Stimulated activated CD8-positive, alpha-beta memory T cell treated with anti-CD3 and anti-CD28 coated beads, Interleukin-15, amount 100 ng/mL, for 24 hours (primary cell): ENCODE measurements around the gene PRDM9.
"Not testable (repeated sequence)": the region's sequence is repeated elsewhere in the genome, so short reads cannot be mapped to it uniquely, and the experiment has no call there.

Experiments used
- DNase-seq: peaks from one replicate; pipeline ENCODE4 v3.0.0-alpha.2; 2020; ENCODE audit warnings: low read depth

Gene PRDM9

DNA sequence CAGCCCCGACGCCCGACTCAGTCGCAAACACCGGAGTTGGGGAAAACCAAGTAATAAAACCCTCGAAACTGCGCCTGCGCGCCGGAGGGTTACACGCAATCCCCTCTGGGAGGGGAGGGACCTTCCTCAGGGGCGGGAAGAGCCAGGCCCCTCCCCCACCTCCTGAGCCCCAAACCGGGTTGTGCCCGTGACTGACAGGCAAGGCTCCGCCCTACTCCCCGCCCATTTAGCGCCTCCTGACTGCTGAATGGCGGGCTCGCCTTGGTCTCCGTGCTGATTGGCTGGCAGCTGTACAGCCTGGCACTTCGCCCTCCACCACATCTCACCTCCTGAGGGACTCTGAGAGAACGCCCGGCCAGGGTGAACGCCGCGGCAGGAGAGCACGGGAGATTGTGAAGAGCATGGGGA, at the start of gene PRDM9:
Gene PRDM9 (plus strand): TSS at position 332 of the 408 bp plus-strand sequence. CDS start 1,425 bp downstream, outside the sequence.
- DNase-seq: no peak

GRCh38 chr5:23457780-23458179, 49.6 kb upstream of the PRDM9 start:
- no peak for DNase-seq

DNA sequence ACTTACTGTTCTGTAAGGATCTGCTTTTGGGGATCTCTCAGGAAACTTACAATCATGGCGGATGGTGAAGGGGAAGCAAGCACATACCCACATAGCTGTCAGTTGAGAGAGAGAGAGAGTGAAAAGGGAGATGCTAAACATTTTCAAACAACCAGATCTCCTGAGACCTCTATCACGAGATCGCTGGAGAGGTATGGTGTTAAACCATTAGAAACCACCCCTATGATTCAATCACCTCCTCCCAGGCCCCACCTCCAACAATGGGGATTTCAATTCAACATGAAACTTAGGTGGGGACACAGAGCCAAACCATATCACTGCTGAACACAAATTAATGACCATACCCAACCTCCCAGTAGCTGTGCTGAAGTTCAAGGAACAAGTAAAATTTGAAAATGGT, 48.2 kb upstream of the PRDM9 start:
- DNase-seq: no peak

DNA sequence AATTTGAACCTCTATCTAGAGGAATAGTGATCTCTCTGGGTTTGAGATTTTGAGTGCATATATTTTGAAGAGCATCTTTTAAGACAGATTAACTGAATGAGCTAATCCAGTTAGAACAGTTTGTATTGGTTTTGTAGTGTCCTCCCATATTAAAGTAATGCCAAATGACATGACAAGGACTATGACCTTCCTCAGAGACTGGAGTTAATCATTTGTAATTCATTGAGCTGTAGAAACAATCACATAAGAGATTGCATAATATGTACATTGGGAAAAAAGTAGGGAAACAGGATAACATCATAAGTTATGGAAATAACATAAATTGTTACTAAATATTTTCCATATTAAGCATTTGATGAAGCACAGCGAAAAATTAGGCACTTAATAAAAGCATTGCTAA, 45.8 kb upstream of the PRDM9 start:
- no peak for DNase-seq

DNA sequence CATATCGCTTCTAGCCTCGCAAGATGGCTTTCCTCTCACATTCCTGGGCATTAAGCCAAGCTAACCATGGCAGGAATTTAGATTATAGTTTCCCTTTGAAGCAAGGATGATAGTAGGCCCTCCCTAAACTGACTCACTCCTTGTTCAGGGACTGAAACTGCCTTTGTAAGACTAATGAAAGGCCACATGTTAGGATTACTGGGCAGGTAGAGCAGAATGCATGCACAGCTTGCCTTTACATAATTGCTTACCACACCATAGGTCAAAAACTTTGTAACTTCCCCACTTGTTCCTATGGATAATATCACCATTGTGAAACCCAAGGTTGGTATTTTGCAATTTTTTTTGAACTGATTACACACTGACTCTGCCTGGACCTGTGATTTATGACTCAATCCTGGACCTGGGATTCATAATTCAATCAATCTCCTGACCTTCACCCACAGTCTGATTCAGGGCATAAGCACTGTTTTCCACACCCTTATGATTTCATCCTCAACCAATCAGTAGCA, 41.0 kb upstream of the PRDM9 start:
- DNase-seq: no peak

- no peak for DNase-seq
Measured at GRCh38 chr5:23468658-23469057, 38.8 kb upstream of the PRDM9 start.

DNA sequence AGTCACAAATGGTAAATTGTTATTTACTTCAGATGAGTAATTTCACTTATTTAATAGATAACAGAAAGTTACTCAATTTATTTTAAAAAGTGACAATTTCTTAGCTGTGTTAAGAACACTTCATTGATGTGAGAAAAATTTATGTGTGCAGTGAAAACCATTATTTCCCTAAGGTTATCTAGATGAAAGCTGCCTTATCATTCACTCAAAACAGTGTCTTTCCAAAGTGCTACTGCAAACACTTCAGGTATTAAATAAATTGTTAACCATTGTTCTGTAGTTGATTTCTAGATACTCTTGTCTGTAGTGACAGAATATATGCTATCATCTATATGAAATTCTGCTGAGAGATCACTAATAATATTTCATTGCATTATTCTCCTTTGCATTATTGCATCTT, 33.5 kb upstream of the PRDM9 start:
- no peak for DNase-seq

DNA sequence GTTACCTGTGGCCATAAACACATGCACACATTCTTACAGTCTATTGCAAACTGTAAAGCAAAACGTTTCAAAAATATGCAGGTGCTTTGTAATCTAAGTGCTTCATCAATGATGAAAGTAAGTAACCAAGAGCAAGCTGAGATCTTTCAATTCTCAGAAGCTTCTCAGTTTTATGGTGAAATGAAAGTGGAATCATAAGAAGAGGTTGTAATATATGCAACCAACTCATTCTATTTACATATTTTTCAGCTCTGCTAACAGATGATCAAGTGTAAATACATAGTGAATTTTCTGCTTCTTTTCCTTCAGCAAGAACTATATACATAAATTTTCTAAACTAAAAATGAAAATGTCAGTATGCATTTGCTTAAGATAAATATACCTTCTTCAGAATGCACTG, 33.1 kb upstream of the PRDM9 start:
- no peak for DNase-seq

- DNase-seq: no peak
Measured at GRCh38 chr5:23476580-23476979, 30.8 kb upstream of the PRDM9 start.

GRCh38 chr5:23482642-23483041, 24.8 kb upstream of the PRDM9 start:
- no peak for DNase-seq

- no peak for DNase-seq
Measured at GRCh38 chr5:23483090-23483489, 24.3 kb upstream of the PRDM9 start.

DNA sequence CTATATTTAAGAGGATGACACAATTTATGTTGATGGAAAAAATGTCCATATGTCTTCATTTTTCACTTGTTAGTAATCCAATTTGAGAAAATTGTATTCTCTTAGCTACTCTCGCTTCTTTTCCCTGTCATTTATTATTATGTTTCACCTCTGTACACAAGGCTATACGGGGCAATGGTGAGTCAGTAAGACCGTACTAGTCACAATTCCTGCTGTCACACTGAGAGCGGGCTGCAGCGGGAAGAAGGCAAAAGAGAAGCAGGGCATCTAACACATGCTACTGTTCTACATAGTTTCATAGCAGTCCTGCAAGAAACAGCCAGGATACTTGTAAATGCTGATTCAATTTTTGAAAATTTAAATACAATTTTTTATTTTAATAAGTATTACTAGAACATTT, 23.3 kb upstream of the PRDM9 start:
- DNase-seq: no peak

GRCh38 chr5:23486227-23486626, 21.2 kb upstream of the PRDM9 start:
- DNase-seq: not testable (repeated sequence)

DNA sequence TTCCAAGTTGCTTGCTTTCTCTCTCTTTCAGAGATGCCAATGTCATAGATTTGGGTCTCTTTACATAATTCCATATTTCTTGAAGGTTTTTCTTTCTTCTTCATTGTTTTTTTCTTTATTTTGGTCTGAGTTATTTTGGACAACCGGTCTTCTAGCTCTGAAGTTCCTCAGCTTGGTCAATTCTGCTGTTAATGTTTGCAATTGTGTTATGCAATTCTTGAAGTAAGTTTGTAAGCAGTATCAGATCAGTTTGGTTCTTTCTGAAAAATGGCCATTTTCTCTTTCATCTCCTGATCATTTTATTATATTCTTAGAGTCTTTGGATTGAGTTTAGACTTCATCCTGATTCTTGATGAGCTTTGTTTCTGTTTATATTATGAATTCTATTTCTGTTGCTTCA, 16.4 kb upstream of the PRDM9 start:
- DNase-seq: no peak

- DNase-seq: no peak
Measured at GRCh38 chr5:23494558-23494957, 12.9 kb upstream of the PRDM9 start.

GRCh38 chr5:23496576-23496975, 10.8 kb upstream of the PRDM9 start:
- DNase-seq: no peak

- DNase-seq: no peak
Measured at GRCh38 chr5:23506329-23507236, 826 bp upstream of the PRDM9 start.

- DNase-seq: not testable (repeated sequence)
Measured at GRCh38 chr5:23510434-23510833, 3.0 kb downstream of the PRDM9 start.

DNA sequence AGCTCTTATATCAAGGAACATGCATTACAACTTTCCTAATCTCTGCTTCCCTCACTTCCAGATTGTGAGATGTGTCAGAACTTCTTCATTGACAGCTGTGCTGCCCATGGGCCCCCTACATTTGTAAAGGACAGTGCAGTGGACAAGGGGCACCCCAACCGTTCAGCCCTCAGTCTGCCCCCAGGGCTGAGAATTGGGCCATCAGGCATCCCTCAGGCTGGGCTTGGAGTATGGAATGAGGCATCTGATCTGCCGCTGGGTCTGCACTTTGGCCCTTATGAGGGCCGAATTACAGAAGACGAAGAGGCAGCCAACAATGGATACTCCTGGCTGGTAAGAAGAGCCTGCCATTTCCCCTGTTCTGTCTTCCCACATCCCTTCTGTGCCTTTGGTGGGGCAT, 15.1 kb downstream of the PRDM9 start:
- no peak for DNase-seq

GRCh38 chr5:23523031-23523430, 15.6 kb downstream of the PRDM9 start:
- no peak for DNase-seq

GRCh38 chr5:23523998-23524397, 16.6 kb downstream of the PRDM9 start:
- no peak for DNase-seq

DNA sequence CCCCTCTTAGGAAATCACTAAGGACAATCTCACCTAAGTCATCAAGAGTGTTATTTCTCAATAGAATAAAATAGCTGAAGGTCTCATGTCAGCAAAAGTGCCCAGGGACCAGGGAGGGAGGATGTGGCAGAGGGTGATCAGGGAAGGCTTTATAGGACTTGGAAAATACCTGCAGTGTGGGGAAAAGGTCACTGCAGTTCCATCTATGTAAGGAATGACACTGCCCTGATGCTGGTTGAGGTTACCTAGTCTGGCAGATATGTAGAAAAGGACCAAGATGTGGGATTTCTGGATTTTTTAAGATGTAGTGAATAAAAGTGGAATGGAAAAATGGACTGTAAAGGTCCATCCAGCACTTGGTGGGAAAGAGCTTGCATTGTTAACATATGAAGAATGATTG, 18.3 kb downstream of the PRDM9 start:
- no peak for DNase-seq

DNA sequence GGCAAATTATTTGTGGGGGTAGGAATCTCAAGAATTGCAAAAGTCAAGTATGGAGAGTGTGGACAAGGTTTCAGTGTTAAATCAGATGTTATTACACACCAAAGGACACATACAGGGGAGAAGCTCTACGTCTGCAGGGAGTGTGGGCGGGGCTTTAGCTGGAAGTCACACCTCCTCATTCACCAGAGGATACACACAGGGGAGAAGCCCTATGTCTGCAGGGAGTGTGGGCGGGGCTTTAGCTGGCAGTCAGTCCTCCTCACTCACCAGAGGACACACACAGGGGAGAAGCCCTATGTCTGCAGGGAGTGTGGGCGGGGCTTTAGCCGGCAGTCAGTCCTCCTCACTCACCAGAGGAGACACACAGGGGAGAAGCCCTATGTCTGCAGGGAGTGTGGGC, 19.2 kb downstream of the PRDM9 start:
- not testable (repeated sequence) for DNase-seq
